NCI-H69 (cell line): ENCODE data around the gene PIGU.
"Not testable (repeated sequence)": the region's sequence is repeated elsewhere in the genome, so short reads cannot be mapped to it uniquely, and the experiment has no call there.

Experiments used
- DNase-seq: peaks from one replicate; lab custom pipeline; 2025; lab: John Stamatoyannopoulos, UW

The PIGU gene

GRCh38 chr20:34621383-34622367 lies 55.2 kb downstream of the PIGU start:
- peak; percentile 75 for DNase-seq

GRCh38 chr20:34621036-34621343 lies 55.9 kb downstream of the PIGU start:
- DNase-seq: no peak

GRCh38 chr20:34618676-34619075 lies 58.2 kb downstream of the PIGU start:
- DNase-seq: no peak

- DNase-seq: not testable (repeated sequence)
Observed at GRCh38 chr20:34616913-34617312, 60.0 kb downstream of the PIGU start.

GRCh38 chr20:34615477-34615876 lies 61.4 kb downstream of the PIGU start:
- no peak for DNase-seq

GRCh38 chr20:34611976-34612375 lies 64.9 kb downstream of the PIGU start:
- DNase-seq: not testable (repeated sequence)

- no peak for DNase-seq
Observed at GRCh38 chr20:34607066-34607465, 69.8 kb downstream of the PIGU start.

- peak; percentile 71 for DNase-seq
Observed at GRCh38 chr20:34604980-34605788, 71.7 kb downstream of the PIGU start.

GRCh38 chr20:34600892-34601653 lies 75.8 kb downstream of the PIGU start:
- DNase-seq: no peak

- DNase-seq: peak; percentile 92
Observed at GRCh38 chr20:34595377-34596184, 81.3 kb downstream of the PIGU start.

GRCh38 chr20:34586488-34587163 lies 90.3 kb downstream of the PIGU start:
- DNase-seq: no peak

- DNase-seq: no peak
Observed at GRCh38 chr20:34585019-34585418, 91.9 kb downstream of the PIGU start.

- no peak for DNase-seq
Observed at GRCh38 chr20:34583544-34583943, 93.3 kb downstream of the PIGU start.

- no peak for DNase-seq
Observed at GRCh38 chr20:34582911-34583310, 94.0 kb downstream of the PIGU start.

GRCh38 chr20:34582221-34582620 lies 94.7 kb downstream of the PIGU start:
- no peak for DNase-seq

GRCh38 chr20:34581341-34582184 lies 95.3 kb downstream of the PIGU start:
- peak; percentile 78 for DNase-seq

GRCh38 chr20:34579979-34580940 lies 96.6 kb downstream of the PIGU start:
- DNase-seq: peak; percentile 16

GRCh38 chr20:34579191-34579978 lies 97.5 kb downstream of the PIGU start:
- DNase-seq: peak; percentile 60
